Measurements from ENCODE around the gene DNAH11.

DNA sequence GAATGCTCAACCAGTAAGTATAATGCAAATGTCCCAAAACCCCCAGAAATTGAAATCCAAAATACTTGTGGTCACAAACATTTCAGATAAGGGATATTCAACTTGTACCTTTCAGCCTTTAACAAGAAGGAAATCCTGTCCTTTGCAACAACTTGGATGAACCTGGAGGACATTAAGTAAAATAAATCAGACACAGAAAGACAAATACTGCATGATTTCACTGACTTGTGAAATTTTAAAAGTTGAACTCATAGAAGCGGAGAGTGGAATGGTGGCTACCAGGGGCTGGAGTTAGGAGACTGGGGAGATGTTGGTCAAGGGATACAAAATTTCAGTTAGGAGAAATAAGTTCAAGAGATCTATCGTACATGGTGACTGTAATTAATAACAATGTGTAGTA is 187.6 kb downstream of the DNAH11 start:
- TF ChIP-seq, protein P1, sequence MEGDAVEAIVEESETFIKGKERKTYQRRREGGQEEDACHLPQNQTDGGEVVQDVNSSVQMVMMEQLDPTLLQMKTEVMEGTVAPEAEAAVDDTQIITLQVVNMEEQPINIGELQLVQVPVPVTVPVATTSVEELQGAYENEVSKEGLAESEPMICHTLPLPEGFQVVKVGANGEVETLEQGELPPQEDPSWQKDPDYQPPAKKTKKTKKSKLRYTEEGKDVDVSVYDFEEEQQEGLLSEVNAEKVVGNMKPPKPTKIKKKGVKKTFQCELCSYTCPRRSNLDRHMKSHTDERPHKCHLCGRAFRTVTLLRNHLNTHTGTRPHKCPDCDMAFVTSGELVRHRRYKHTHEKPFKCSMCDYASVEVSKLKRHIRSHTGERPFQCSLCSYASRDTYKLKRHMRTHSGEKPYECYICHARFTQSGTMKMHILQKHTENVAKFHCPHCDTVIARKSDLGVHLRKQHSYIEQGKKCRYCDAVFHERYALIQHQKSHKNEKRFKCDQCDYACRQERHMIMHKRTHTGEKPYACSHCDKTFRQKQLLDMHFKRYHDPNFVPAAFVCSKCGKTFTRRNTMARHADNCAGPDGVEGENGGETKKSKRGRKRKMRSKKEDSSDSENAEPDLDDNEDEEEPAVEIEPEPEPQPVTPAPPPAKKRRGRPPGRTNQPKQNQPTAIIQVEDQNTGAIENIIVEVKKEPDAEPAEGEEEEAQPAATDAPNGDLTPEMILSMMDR (IDR thresholded peaks at IDR 0.05), result no peak
- TF ChIP-seq POLR2A (IDR thresholded peaks at IDR 0.05), result no peak
